ENCODE results near the gene MARCHF2. TPM values are rescaled to one million over a fixed set of nuclear protein-coding genes. Genes with fewer than 3 reads are reported as not detected.
"Not testable (repeated sequence)": the region's sequence is repeated elsewhere in the genome, so short reads cannot be mapped to it uniquely, and the experiment has no call there.

MARCHF2 gene
- 10 to 100 TPM in 3 of 5 donors, 1 to 10 TPM in 2; 9.4 to 17.0 (median 10.6) TPM for polyA plus RNA-seq (ENCODE audit: insufficient read depth in 1 of 5, insufficient read length in 5 of 5, low replicate concordance in 1 of 5)
- long read RNA-seq, donor 1, transcript MARCH2-201 (5 exons, 1,376 nt) = major isoform, 5 of 5 reads
- long read RNA-seq, donor 1, partial matches to known transcripts = 0 of 5 reads
- long read RNA-seq, donor 1, other reads (novel, unspliced or antisense) = 0 of 5 reads
- long read RNA-seq, donor 2, partial matches to known transcripts = 0 of 2 reads
- long read RNA-seq, donor 2, other reads (novel, unspliced or antisense) = 0 of 2 reads
- long read RNA-seq, donor 3, transcript MARCH2-201 (5 exons, 1,376 nt) = major isoform, 5 of 7 reads
- long read RNA-seq, donor 3, partial matches to known transcripts = 0 of 7 reads
- long read RNA-seq, donor 3, other reads (novel, unspliced or antisense) = 0 of 7 reads
- long read RNA-seq, donor 4, partial matches to known transcripts = 16 of 18 reads
- long read RNA-seq, donor 4, other reads (novel, unspliced or antisense) = 0 of 18 reads
- long read RNA-seq, donor 5, partial matches to known transcripts = 22 of 25 reads
- long read RNA-seq, donor 5, other reads (novel, unspliced or antisense) = 0 of 25 reads
- long read RNA-seq, donor 6, partial matches to known transcripts = 0 of 2 reads
- long read RNA-seq, donor 6, other reads (novel, unspliced or antisense) = 0 of 2 reads
- long read RNA-seq, donor 7, partial matches to known transcripts = 0 of 4 reads
- long read RNA-seq, donor 7, other reads (novel, unspliced or antisense) = 0 of 4 reads
- long read RNA-seq, donor 8 = 0 reads

GRCh38 chr19:8412783-8413628, at the start of gene MARCHF2:
TSS of gene MARCHF2 (plus strand) at chr19:8413305. CDS start at chr19:8421841, 8,536 bp downstream.
- peak; percentile 93 to 94 for DNase-seq

GRCh38 chr19:8363803-8364771, 49.0 kb upstream of the MARCHF2 start, which contains the start of gene ANGPTL4:
TSS of gene ANGPTL4 (plus strand) at chr19:8364155. CDS start at chr19:8364322, 167 bp downstream.
- peak in 1 of 2 donors; percentile 34 for DNase-seq

GRCh38 chr19:8366121-8366581, 47.0 kb upstream of the MARCHF2 start:
- no peak for DNase-seq

- no peak for DNase-seq
Observed at GRCh38 chr19:8366961-8367326, 46.2 kb upstream of the MARCHF2 start.

GRCh38 chr19:8367327-8368001, 45.6 kb upstream of the MARCHF2 start:
- peak; percentile 94 to 96 for DNase-seq

GRCh38 chr19:8370176-8371010, 42.7 kb upstream of the MARCHF2 start:
- DNase-seq = no peak

GRCh38 chr19:8371011-8371804, 41.9 kb upstream of the MARCHF2 start:
- DNase-seq = no peak

- no peak for DNase-seq
Observed at GRCh38 chr19:8373867-8374813, 39.0 kb upstream of the MARCHF2 start.

GRCh38 chr19:8375766-8376165, 37.3 kb upstream of the MARCHF2 start:
- not testable (repeated sequence) for DNase-seq

- DNase-seq = not testable (repeated sequence)
Observed at GRCh38 chr19:8376373-8376974, 36.6 kb upstream of the MARCHF2 start.

GRCh38 chr19:8377598-8377997, 35.5 kb upstream of the MARCHF2 start:
- DNase-seq = no peak

- not testable (repeated sequence) for DNase-seq
Observed at GRCh38 chr19:8379156-8379891, 33.8 kb upstream of the MARCHF2 start.

- DNase-seq = not testable (repeated sequence)
Observed at GRCh38 chr19:8384569-8384968, 28.5 kb upstream of the MARCHF2 start.

- not testable (repeated sequence) for DNase-seq
Observed at GRCh38 chr19:8385103-8385502, 28.0 kb upstream of the MARCHF2 start.

- DNase-seq = not testable (repeated sequence)
Observed at GRCh38 chr19:8385566-8385965, 27.5 kb upstream of the MARCHF2 start.
